ENCODE results near the gene CELF2. TPM values are rescaled to one million over a fixed set of nuclear protein-coding genes. Genes with fewer than 3 reads are reported as not detected.

Gene CELF2
- total RNA-seq, 2 experiments from 2014 or later: 197 to 205 TPM

GRCh38 chr10:11355592-11355991, 337.9 kb downstream of the CELF2 start:
- no peak for TF ChIP-seq CTCF (IDR thresholded peaks at IDR 0.05)

DNA sequence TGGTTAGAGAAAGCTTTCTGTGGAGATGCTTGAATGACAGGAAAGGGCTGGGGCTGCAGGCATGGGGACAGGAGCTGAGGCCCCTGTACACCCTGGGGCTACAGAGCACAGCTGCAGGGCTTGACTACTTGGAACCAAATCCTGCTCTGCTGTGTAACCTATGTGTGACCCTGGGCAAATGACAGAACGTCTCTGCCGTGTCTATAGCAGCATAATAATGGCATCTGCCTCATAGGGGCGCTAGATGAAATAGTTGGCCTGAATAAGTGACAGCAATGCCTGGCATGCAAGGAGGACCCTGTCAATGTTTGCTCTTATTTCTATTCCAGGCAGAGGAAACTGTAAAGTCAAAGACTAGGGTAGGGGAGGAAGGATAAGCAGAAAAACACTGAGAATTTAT, 339.8 kb downstream of the CELF2 start:
- Mint-ChIP-seq H3K4me1 (ENCODE audit: low read depth) (no peaks in the 10 kb centered on the region), H3K27ac (no peak overlapping the region), H3K36me3 (ENCODE audit: low read depth) (no peaks in the 10 kb centered on the region), H3K27me3 (no peaks in the 10 kb centered on the region), H3K9me3 (peaks cover 2% of the 10 kb centered on the region), H3K4me3 (no peak overlapping the region)
- Histone ChIP-seq H3K4me3 (ENCODE audit: low read length) (no peak overlapping the region), H3K4me1 (ENCODE audit: insufficient read depth, low read length) (no peaks in the 10 kb centered on the region), H3K27me3 (ENCODE audit: control insufficient read depth in 1 of 2, insufficient read depth in 2 of 2, low read length in 2 of 2) (no peaks in the 10 kb centered on the region), H3K36me3 (ENCODE audit: insufficient read depth, low read length) (no peaks in the 10 kb centered on the region), H3K9me3 (ENCODE audit: control insufficient read depth in 1 of 2, insufficient read depth in 1 of 2, low read length in 2 of 2) (peaks cover 0 to 5% of the 10 kb centered on the region in 2 experiments), H3K27ac (ENCODE audit: low read depth in 1 of 2, low read length in 2 of 2) (no peak overlapping the region)
- no peak for TF ChIP-seq CTCF (IDR thresholded peaks at IDR 0.05)
- intact Hi-C loops (cut with DNase I, micrococcal nuclease): no loop called here
- no peak for DNase-seq
- ChIA-PET CTCF (no interaction called here), POLR2A (no interaction called here)
- ATAC-seq (ENCODE audit: poor library complexity): no peak

More at GRCh38 chr10:11355592-11355991, 337.9 kb downstream of the CELF2 start:
- Mint-ChIP-seq H3K9me3 (peaks cover 2% of the 10 kb centered on the region), H3K4me1 (ENCODE audit: low read depth) (no peaks in the 10 kb centered on the region), H3K4me3 (no peak overlapping the region), H3K27ac (no peak overlapping the region), H3K27me3 (no peaks in the 10 kb centered on the region), H3K36me3 (ENCODE audit: low read depth) (no peaks in the 10 kb centered on the region)
- ChIA-PET POLR2A (no interaction called here), CTCF (no interaction called here)
- intact Hi-C loops (cut with DNase I, micrococcal nuclease): no loop called here
- Histone ChIP-seq H3K36me3 (ENCODE audit: insufficient read depth, low read length) (no peaks in the 10 kb centered on the region), H3K9me3 (ENCODE audit: control insufficient read depth in 1 of 2, insufficient read depth in 1 of 2, low read length in 2 of 2) (peaks cover 0 to 5% of the 10 kb centered on the region in 2 experiments), H3K27me3 (ENCODE audit: control insufficient read depth in 1 of 2, insufficient read depth in 2 of 2, low read length in 2 of 2) (no peaks in the 10 kb centered on the region), H3K27ac (ENCODE audit: low read depth in 1 of 2, low read length in 2 of 2) (no peak overlapping the region), H3K4me1 (ENCODE audit: insufficient read depth, low read length) (no peaks in the 10 kb centered on the region), H3K4me3 (ENCODE audit: low read length) (no peak overlapping the region)
- DNase-seq (no peak), ATAC-seq (ENCODE audit: poor library complexity) (no peak)

GRCh38 chr10:11358011-11358410, 340.3 kb downstream of the CELF2 start:
- POLR2A ChIA-PET: no interaction called here

More at GRCh38 chr10:11358011-11358410, 340.3 kb downstream of the CELF2 start:
- Histone ChIP-seq H3K27me3 (ENCODE audit: control insufficient read depth in 1 of 2, insufficient read depth in 2 of 2, low read length in 2 of 2) (no peaks in the 10 kb centered on the region), H3K4me3 (ENCODE audit: low read length) (no peak overlapping the region), H3K36me3 (ENCODE audit: insufficient read depth, low read length) (no peaks in the 10 kb centered on the region), H3K27ac (ENCODE audit: low read depth in 1 of 2, low read length in 2 of 2) (no peak overlapping the region), H3K9me3 (ENCODE audit: control insufficient read depth in 1 of 2, insufficient read depth in 1 of 2, low read length in 2 of 2) (peaks cover 0 to 7% of the 10 kb centered on the region in 2 experiments), H3K4me1 (ENCODE audit: insufficient read depth, low read length) (no peaks in the 10 kb centered on the region)
- Mint-ChIP-seq H3K36me3 (ENCODE audit: low read depth) (no peaks in the 10 kb centered on the region), H3K27ac (no peak overlapping the region), H3K9me3 (peaks cover 2% of the 10 kb centered on the region), H3K27me3 (no peaks in the 10 kb centered on the region), H3K4me1 (ENCODE audit: low read depth) (no peaks in the 10 kb centered on the region), H3K4me3 (no peak overlapping the region)
- intact Hi-C loops (cut with DNase I, micrococcal nuclease): no loop called here
- no peak for TF ChIP-seq CTCF (IDR thresholded peaks at IDR 0.05)
- CTCF ChIA-PET: no interaction called here
- DNase-seq (no peak), ATAC-seq (ENCODE audit: poor library complexity) (no peak)
